GM12878 (cell line): ENCODE measurements around the gene CXorf65. TPM values are rescaled to one million over a fixed set of nuclear protein-coding genes. Genes with fewer than 3 reads are reported as not detected.

Experiments
- BHLHE40 ChIP-seq, 2 experiments: fragments of 450-650 bp in 1 of 2; IDR thresholded peaks; 2 replicates each; pipeline ENCODE4 v1.6.1; 2011 to 2017; ENCODE audit warnings: low read depth in 2 of 2, borderline replicate concordance in 1 of 2, improper control_type of control experiment in 1 of 2, low read length in 1 of 2, mild to moderate bottlenecking in 1 of 2
- CBX5 ChIP-seq: sonication (generic); IDR thresholded peaks from 2 replicates; pipeline ENCODE4 v1.6.1; 2016; ENCODE audit warnings: low read depth, moderate library complexity, mild to moderate bottlenecking, inconsistent platforms
- CHD1 ChIP-seq: IDR thresholded peaks from 2 replicates; pipeline ENCODE4 v1.6.1; 2012; ENCODE audit warnings: low read depth, low read length, improper control_type of control experiment
- CHD2 ChIP-seq: IDR thresholded peaks from 2 replicates; pipeline ENCODE4 v1.6.1; 2011; ENCODE audit warnings: low read depth, low read length, improper control_type of control experiment, borderline replicate concordance
- GABPA ChIP-seq: IDR thresholded peaks from 2 replicates; pipeline ENCODE4 v1.6.1; 2014; ENCODE audit warnings: antibody characterized with exemption, low read depth, mild to moderate bottlenecking, inconsistent platforms
- HCFC1 ChIP-seq: fragments of 150-350 bp; IDR thresholded peaks from 2 replicates; pipeline ENCODE4 v1.6.1; 2014; ENCODE audit warnings: low read length
- JUNB ChIP-seq: IDR thresholded peaks from 2 replicates; pipeline ENCODE4 v1.6.1; 2016; ENCODE audit warnings: antibody characterized with exemption, mild to moderate bottlenecking
- NR2C1 ChIP-seq: fragments of 450-650 bp; IDR thresholded peaks from 2 replicates; pipeline ENCODE4 v1.6.1; 2017; ENCODE audit warnings: antibody characterized with exemption, mild to moderate bottlenecking, moderate library complexity
- NR2F1 ChIP-seq: fragments of 450-650 bp; conservative IDR thresholded peaks from 2 replicates; pipeline ENCODE4 v1.6.1; 2017; ENCODE audit warnings: mild to moderate bottlenecking
- POLR2AphosphoS5 ChIP-seq: IDR thresholded peaks from 2 replicates; pipeline ENCODE4 v1.6.1; 2011; ENCODE audit warnings: mild to moderate bottlenecking, low read length, inconsistent platforms
- RB1 ChIP-seq: fragments of 450-650 bp; formaldehyde crosslinking; IDR thresholded peaks from 2 replicates; pipeline ENCODE4 v1.6.1; 2017; ENCODE audit warnings: mild to moderate bottlenecking, borderline replicate concordance
- SMAD1 ChIP-seq: fragments of 450-650 bp; IDR thresholded peaks from 2 replicates; pipeline ENCODE4 v1.6.1; 2018; ENCODE audit warnings: mild to moderate bottlenecking, low read depth; ENCODE audit not compliant: partially characterized antibody
- SP1 ChIP-seq: IDR thresholded peaks from one replicate; pipeline ENCODE4 v1.6.1; 2011; ENCODE audit warnings: low read depth, low read length
- SREBF2 ChIP-seq: IDR thresholded peaks from 2 replicates; pipeline ENCODE4 v1.6.1; 2012; ENCODE audit warnings: mild to moderate bottlenecking, low read length
- TAF1 ChIP-seq: IDR thresholded peaks from 2 replicates; pipeline ENCODE4 v1.6.1; 2011; ENCODE audit warnings: mild to moderate bottlenecking, low read depth, low read length, borderline replicate concordance
- TCF7 ChIP-seq: IDR thresholded peaks from 2 replicates; pipeline ENCODE4 v1.6.1; 2014; ENCODE audit warnings: antibody characterized with exemption, borderline replicate concordance
- WRNIP1 ChIP-seq: IDR thresholded peaks from 2 replicates; pipeline ENCODE4 v1.6.1; 2011; ENCODE audit warnings: low read depth, low read length, improper control_type of control experiment, borderline replicate concordance
- ZSCAN29 ChIP-seq: fragments of 450-650 bp; IDR thresholded peaks from 2 replicates; pipeline ENCODE4 v1.6.1; 2017; ENCODE audit warnings: mild to moderate bottlenecking, moderate library complexity
- polyA plus RNA-seq, 11 experiments: library from polyadenylated mRNA; depleted of rRNA in 4 of 11; unstranded in 6 of 11; stranded (reverse) in 5 of 11; fragments of >200 nt; fragmentation: Nextera tagmentation in 4 of 11; fragmentation: Illumina TruSeq in 1 of 11; extraction: Ambion mirVana in 4 of 11; extraction: Trizol in 1 of 11; gene quantifications; 1 replicate in 1 of 11; 2 replicates in 10 of 11; pipeline versions ENCODE4 v1.2.1 to v1.2.3, GENCODE V29; 2011 to 2016; ENCODE audit warnings: inconsistent platforms in 2 of 11, missing spikeins in 2 of 11, low read depth in 1 of 11
- total RNA-seq, 4 experiments: library from RNA; depleted of rRNA in 3 of 4; stranded (reverse); fragments of >200 nt in 3 of 4; fragmentation: Illumina TruSeq in 1 of 4; extraction: Trizol in 1 of 4; gene quantifications; 2 replicates each; pipeline versions ENCODE4 v1.2.1 to v1.2.3, GENCODE V29; 2013 to 2021
- TF ChIP-seq, protein P1 (sequence below): IDR thresholded peaks from 2 replicates; pipeline ENCODE4 v1.6.1; 2012; ENCODE audit warnings: low read depth, low read length, improper control_type of control experiment
- TF ChIP-seq, protein P2 (sequence below): fragments of 150-350 bp; IDR thresholded peaks from 2 replicates; pipeline ENCODE4 v1.6.1; 2014; ENCODE audit warnings: mild to moderate bottlenecking, low read depth, low read length
- TF ChIP-seq, protein P3 (sequence below): fragments of 450-650 bp; IDR thresholded peaks from 2 replicates; pipeline ENCODE4 v1.6.1; 2017; ENCODE audit warnings: mild to moderate bottlenecking, low read depth, inconsistent platforms; ENCODE audit not compliant: poor library complexity, severe bottlenecking
- TF ChIP-seq, protein P4 (sequence below): fragments of 450-650 bp; formaldehyde crosslinking; IDR thresholded peaks from 2 replicates; pipeline ENCODE4 v1.4.0; 2020; ENCODE audit warnings: mild to moderate bottlenecking, moderate library complexity

The CXorf65 gene
- total and polyA plus RNA-seq, 10 of the 15 experiments (the other 5 are each of a cell fraction or from before 2014, with no cell fraction given) = 0.82 to 4.8 (median 2.3) TPM

DNA sequence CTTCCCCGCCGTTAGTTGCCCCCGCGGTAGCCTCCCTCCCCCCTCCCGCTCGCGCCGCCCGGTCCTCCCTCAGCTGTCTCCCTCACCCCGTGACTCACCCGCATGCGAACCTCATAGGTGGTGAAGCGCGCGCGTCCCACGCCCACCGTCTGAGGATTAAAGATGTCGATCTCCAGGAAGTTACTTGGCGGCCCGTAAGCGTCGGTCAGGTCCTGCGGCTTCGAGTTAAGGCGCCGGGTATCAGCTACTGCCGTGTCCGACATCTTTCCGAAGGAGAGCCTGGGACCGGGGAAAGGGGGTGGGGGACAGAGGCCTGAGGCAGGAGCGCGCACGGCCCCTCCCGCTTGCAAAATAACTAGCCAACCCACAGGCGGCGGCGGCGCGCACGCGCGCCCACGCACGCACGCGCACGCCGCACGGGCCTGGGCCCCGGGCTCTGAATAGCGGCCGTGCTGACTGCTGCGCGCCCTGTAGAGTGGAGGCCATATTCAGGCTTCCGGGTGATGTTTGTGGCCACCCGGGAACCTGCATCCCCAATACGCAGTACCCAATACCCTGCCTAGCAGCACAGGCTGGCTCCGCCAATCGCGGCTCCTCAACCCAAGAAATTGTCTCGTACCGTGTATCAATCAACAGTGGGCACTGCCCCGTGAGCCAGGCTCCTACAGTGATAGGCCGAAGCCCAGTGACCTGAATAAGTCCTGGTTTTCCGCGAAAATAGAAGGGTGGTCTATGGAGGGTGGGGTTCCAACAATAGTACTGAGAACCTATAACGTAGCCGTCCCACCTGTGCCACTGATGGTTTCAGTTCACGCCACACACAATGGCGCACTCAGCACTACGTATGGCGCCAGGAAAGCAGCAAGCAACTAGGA, 38.3 kb downstream of the CXorf65 start, which contains the start of gene SNX12 (continued):
- TF ChIP-seq RB1 (0 out of 2 replicates have a peak, but pooled peaks have one; percentile 85), WRNIP1 (peak; percentile 75; the same call in 1 of the 2 replicates), GABPA (no peak), JUNB (no peak), NR2F1 (peak; percentile 39; the same call in 1 of the 2 replicates), ZSCAN29 (0 out of 2 replicates have a peak, but pooled peaks have one; percentile 53), CHD2 (peak; percentile 70; the same call in 1 of the 2 replicates), CBX5 (no peak), SREBF2 (no peak), NR2C1 (peak; percentile 57), CHD1 (0 out of 2 replicates have a peak, but pooled peaks have one; percentile 28), TCF7 (no peak), HCFC1 (peak; percentile 86), BHLHE40 (IDR thresholded peaks at IDR 0.05; ENCODE audit: borderline replicate concordance in 1 of 2, low read depth in 2 of 2, low read length in 1 of 2) (peak; percentile 95 to 99), POLR2AphosphoS5 (peak; percentile 72; the same call in 1 of the 2 replicates), SP1 (peak; percentile 77), SMAD1 (no peak), TAF1 (peak; percentile 39; the same call in 1 of the 2 replicates)
- TF ChIP-seq, protein P1, sequence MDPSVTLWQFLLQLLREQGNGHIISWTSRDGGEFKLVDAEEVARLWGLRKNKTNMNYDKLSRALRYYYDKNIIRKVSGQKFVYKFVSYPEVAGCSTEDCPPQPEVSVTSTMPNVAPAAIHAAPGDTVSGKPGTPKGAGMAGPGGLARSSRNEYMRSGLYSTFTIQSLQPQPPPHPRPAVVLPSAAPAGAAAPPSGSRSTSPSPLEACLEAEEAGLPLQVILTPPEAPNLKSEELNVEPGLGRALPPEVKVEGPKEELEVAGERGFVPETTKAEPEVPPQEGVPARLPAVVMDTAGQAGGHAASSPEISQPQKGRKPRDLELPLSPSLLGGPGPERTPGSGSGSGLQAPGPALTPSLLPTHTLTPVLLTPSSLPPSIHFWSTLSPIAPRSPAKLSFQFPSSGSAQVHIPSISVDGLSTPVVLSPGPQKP = peak; percentile 90
- TF ChIP-seq, protein P2, sequence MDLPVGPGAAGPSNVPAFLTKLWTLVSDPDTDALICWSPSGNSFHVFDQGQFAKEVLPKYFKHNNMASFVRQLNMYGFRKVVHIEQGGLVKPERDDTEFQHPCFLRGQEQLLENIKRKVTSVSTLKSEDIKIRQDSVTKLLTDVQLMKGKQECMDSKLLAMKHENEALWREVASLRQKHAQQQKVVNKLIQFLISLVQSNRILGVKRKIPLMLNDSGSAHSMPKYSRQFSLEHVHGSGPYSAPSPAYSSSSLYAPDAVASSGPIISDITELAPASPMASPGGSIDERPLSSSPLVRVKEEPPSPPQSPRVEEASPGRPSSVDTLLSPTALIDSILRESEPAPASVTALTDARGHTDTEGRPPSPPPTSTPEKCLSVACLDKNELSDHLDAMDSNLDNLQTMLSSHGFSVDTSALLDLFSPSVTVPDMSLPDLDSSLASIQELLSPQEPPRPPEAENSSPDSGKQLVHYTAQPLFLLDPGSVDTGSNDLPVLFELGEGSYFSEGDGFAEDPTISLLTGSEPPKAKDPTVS = 0 out of 2 replicates have a peak, but pooled peaks have one; percentile 16
- TF ChIP-seq, protein P3, sequence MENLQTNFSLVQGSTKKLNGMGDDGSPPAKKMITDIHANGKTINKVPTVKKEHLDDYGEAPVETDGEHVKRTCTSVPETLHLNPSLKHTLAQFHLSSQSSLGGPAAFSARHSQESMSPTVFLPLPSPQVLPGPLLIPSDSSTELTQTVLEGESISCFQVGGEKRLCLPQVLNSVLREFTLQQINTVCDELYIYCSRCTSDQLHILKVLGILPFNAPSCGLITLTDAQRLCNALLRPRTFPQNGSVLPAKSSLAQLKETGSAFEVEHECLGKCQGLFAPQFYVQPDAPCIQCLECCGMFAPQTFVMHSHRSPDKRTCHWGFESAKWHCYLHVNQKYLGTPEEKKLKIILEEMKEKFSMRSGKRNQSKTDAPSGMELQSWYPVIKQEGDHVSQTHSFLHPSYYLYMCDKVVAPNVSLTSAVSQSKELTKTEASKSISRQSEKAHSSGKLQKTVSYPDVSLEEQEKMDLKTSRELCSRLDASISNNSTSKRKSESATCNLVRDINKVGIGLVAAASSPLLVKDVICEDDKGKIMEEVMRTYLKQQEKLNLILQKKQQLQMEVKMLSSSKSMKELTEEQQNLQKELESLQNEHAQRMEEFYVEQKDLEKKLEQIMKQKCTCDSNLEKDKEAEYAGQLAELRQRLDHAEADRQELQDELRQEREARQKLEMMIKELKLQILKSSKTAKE = peak; percentile 92
- TF ChIP-seq, protein P4, sequence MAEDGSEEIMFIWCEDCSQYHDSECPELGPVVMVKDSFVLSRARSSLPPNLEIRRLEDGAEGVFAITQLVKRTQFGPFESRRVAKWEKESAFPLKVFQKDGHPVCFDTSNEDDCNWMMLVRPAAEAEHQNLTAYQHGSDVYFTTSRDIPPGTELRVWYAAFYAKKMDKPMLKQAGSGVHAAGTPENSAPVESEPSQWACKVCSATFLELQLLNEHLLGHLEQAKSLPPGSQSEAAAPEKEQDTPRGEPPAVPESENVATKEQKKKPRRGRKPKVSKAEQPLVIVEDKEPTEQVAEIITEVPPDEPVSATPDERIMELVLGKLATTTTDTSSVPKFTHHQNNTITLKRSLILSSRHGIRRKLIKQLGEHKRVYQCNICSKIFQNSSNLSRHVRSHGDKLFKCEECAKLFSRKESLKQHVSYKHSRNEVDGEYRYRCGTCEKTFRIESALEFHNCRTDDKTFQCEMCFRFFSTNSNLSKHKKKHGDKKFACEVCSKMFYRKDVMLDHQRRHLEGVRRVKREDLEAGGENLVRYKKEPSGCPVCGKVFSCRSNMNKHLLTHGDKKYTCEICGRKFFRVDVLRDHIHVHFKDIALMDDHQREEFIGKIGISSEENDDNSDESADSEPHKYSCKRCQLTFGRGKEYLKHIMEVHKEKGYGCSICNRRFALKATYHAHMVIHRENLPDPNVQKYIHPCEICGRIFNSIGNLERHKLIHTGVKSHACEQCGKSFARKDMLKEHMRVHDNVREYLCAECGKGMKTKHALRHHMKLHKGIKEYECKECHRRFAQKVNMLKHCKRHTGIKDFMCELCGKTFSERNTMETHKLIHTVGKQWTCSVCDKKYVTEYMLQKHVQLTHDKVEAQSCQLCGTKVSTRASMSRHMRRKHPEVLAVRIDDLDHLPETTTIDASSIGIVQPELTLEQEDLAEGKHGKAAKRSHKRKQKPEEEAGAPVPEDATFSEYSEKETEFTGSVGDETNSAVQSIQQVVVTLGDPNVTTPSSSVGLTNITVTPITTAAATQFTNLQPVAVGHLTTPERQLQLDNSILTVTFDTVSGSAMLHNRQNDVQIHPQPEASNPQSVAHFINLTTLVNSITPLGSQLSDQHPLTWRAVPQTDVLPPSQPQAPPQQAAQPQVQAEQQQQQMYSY = 0 out of 2 replicates have a peak, but pooled peaks have one; percentile 35
